H9 (cell line): ENCODE results near the gene HES6. TPM values are rescaled to one million over a fixed set of nuclear protein-coding genes. Genes with fewer than 3 reads are reported as not detected.
A peak's percentile ranks its signal among the peaks of the same experiment; 100 is the strongest.

Source experiments
- DNase-seq: peaks from one replicate; pipeline ENCODE4 v3.0.0-alpha.2; 2017
- H2AFZ ChIP-seq: one replicate; pipeline ENCODE4 v1.6.1; 2013; ENCODE audit warnings: mild to moderate bottlenecking, low read length, control low read depth, moderate library complexity
- H2AK5ac ChIP-seq: 2 replicates; pipeline ENCODE4 v1.6.1; 2013; ENCODE audit warnings: low read length, control low read depth, mixed read lengths; ENCODE audit not compliant: insufficient read length
- H2BK120ac ChIP-seq: one replicate; pipeline ENCODE4 v1.6.1; 2013; ENCODE audit warnings: low read depth, mild to moderate bottlenecking, low read length, control low read depth, inconsistent platforms; ENCODE audit not compliant: poor library complexity, severe bottlenecking
- H2BK12ac ChIP-seq: 2 replicates; pipeline ENCODE4 v1.6.1; 2013; ENCODE audit warnings: low read length, control low read depth, mixed read lengths, low read depth; ENCODE audit not compliant: insufficient read length
- H2BK15ac ChIP-seq: 2 replicates; pipeline ENCODE4 v1.6.1; 2013; ENCODE audit warnings: low read depth, low read length, control low read depth
- H2BK20ac ChIP-seq: one replicate; pipeline ENCODE4 v1.6.1; 2013; ENCODE audit warnings: low read depth, mild to moderate bottlenecking, low read length, control low read depth, inconsistent platforms; ENCODE audit not compliant: poor library complexity, severe bottlenecking
- H2BK5ac ChIP-seq: 2 replicates; pipeline ENCODE4 v1.6.1; 2013; ENCODE audit warnings: low read length, control low read depth, mixed read lengths; ENCODE audit not compliant: insufficient read length
- H3K14ac ChIP-seq: 2 replicates; pipeline ENCODE4 v1.6.1; 2013; ENCODE audit warnings: low read length, control low read depth; ENCODE audit not compliant: insufficient read depth
- H3K18ac ChIP-seq: 2 replicates; pipeline ENCODE4 v1.6.1; 2013; ENCODE audit warnings: low read depth, mild to moderate bottlenecking, mixed read lengths, low read length, control low read depth; ENCODE audit not compliant: insufficient read length
- H3K23ac ChIP-seq: 2 replicates; pipeline ENCODE4 v1.6.1; 2013; ENCODE audit warnings: low read length, control low read depth, mixed read lengths, low read depth; ENCODE audit not compliant: insufficient read length
- H3K23me2 ChIP-seq: 2 replicates; pipeline ENCODE4 v1.6.1; 2013; ENCODE audit warnings: low read depth, mild to moderate bottlenecking, mixed read lengths, low read length, control low read depth; ENCODE audit not compliant: insufficient read length, poor library complexity, severe bottlenecking
- H3K27ac ChIP-seq: 2 replicates; pipeline ENCODE4 v1.5.1; 2013; ENCODE audit warnings: low read length, control low read depth, mixed read lengths, low read depth; ENCODE audit not compliant: insufficient read length
- H3K27me3 ChIP-seq: 2 replicates; pipeline ENCODE4 v1.6.1; 2013; ENCODE audit warnings: low read length, control low read depth, inconsistent platforms; ENCODE audit not compliant: insufficient read depth
- H3K4ac ChIP-seq: 2 replicates; pipeline ENCODE4 v1.6.1; 2013; ENCODE audit warnings: low read depth, mild to moderate bottlenecking, control low read depth, inconsistent platforms, low read length, moderate library complexity
- H3K4me1 ChIP-seq: 2 replicates; pipeline ENCODE4 v1.6.1; 2013; ENCODE audit warnings: low read length, control low read depth, inconsistent platforms; ENCODE audit not compliant: insufficient read depth
- H3K4me2 ChIP-seq: 2 replicates; pipeline ENCODE4 v1.6.1; 2013; ENCODE audit warnings: low read length, control low read depth, mixed read lengths; ENCODE audit not compliant: insufficient read length, insufficient read depth
- H3K56ac ChIP-seq: 2 replicates; pipeline ENCODE4 v1.6.1; 2013; ENCODE audit warnings: low read depth, mild to moderate bottlenecking, mixed read lengths, low read length, control low read depth; ENCODE audit not compliant: insufficient read length
- H3K79me1 ChIP-seq: 2 replicates; pipeline ENCODE4 v1.6.1; 2013; ENCODE audit warnings: low read depth, mild to moderate bottlenecking, moderate library complexity, low read length, control low read depth, inconsistent platforms; ENCODE audit not compliant: insufficient read depth, poor library complexity, severe bottlenecking
- H3K79me2 ChIP-seq: 2 replicates; pipeline ENCODE4 v1.6.1; 2013; ENCODE audit warnings: low read length, control low read depth, inconsistent platforms; ENCODE audit not compliant: insufficient read depth
- H3K9ac ChIP-seq: 2 replicates; pipeline ENCODE4 v1.6.1; 2013; ENCODE audit warnings: low read length, control low read depth, mixed read lengths; ENCODE audit not compliant: insufficient read length; ENCODE audit errors: extremely low read depth
- H3K9me3 ChIP-seq: one replicate; pipeline ENCODE4 v1.6.1; 2013; ENCODE audit warnings: low read depth, low read length, inconsistent platforms; ENCODE audit not compliant: control insufficient read depth
- H3T11ph ChIP-seq: one replicate; pipeline ENCODE4 v1.6.1; 2013; ENCODE audit warnings: mild to moderate bottlenecking, low read length, control low read depth, inconsistent platforms
- H4K20me1 ChIP-seq: one replicate; pipeline ENCODE4 v1.6.1; 2013; ENCODE audit not compliant: control insufficient read depth, insufficient read length, insufficient read depth
- H4K5ac ChIP-seq: 2 replicates; pipeline ENCODE4 v1.6.1; 2013; ENCODE audit warnings: low read depth, mild to moderate bottlenecking, mixed read lengths, low read length, control low read depth; ENCODE audit not compliant: insufficient read length
- H4K8ac ChIP-seq: replicated peaks from 2 replicates; pipeline ENCODE4 v1.6.1; 2013; ENCODE audit warnings: low read length, control low read depth, mixed read lengths, low read depth; ENCODE audit not compliant: insufficient read length
- H4K91ac ChIP-seq: 2 replicates; pipeline ENCODE4 v1.6.1; 2013; ENCODE audit warnings: low read depth, mild to moderate bottlenecking, moderate library complexity, mixed read lengths, low read length, control low read depth; ENCODE audit not compliant: insufficient read length
- H3K27ac Mint-ChIP-seq, 3 experiments: 2 replicates in 2 of 3; 3 replicates in 1 of 3; pipeline ENCODE4 v1.8.0; 2020 to 2021; ENCODE audit warnings: mixed read lengths in 3 of 3, mild to moderate bottlenecking in 1 of 3, moderate library complexity in 1 of 3
- H3K27me3 Mint-ChIP-seq: 2 replicates; pipeline ENCODE4 v1.8.0; 2021; ENCODE audit warnings: low read depth, mild to moderate bottlenecking, moderate library complexity, mixed read lengths
- H3K36me3 Mint-ChIP-seq, 3 experiments: 2 replicates in 2 of 3; 3 replicates in 1 of 3; pipeline ENCODE4 v1.8.0; 2020 to 2021; ENCODE audit warnings: low read depth in 3 of 3, mixed read lengths in 3 of 3; ENCODE audit not compliant: insufficient read depth in 1 of 3
- H3K4me1 Mint-ChIP-seq, 2 experiments: 2 replicates each; pipeline ENCODE4 v1.8.0; 2020; ENCODE audit warnings: mixed read lengths in 2 of 2
- H3K4me3 Mint-ChIP-seq, 2 experiments: 2 replicates in 1 of 2; 3 replicates in 1 of 2; pipeline ENCODE4 v1.8.0; 2020 to 2021; ENCODE audit warnings: mild to moderate bottlenecking in 2 of 2, mixed read lengths in 2 of 2, moderate library complexity in 1 of 2
- H3K9me3 Mint-ChIP-seq, 2 experiments: 2 replicates in 1 of 2; 3 replicates in 1 of 2; pipeline ENCODE4 v1.8.0; 2020; ENCODE audit warnings: mild to moderate bottlenecking in 2 of 2, mixed read lengths in 2 of 2, moderate library complexity in 1 of 2
- CTCF ChIP-seq: fragments of 200-600 bp; sonication (generic); conservative IDR thresholded peaks from 3 replicates; pipeline ENCODE4 v1.8.0; 2021; ENCODE audit warnings: antibody characterized with exemption, mild to moderate bottlenecking
- WGBS: extraction: QIAGEN DNeasy Blood & Tissue Kit; methylation state at CpG from one replicate; pipeline ENCODE4 v1.1.7; 2013; ENCODE audit warnings: missing lambda C conversion rate, low lambda C conversion rate, mixed read lengths; ENCODE audit not compliant: insufficient read length; ENCODE audit errors: extremely low coverage; 5-methylcytosine and 5-hydroxymethylcytosine counted together
- total RNA-seq: library from RNA; stranded (reverse); gene quantifications from 2 replicates; pipeline ENCODE4 v1.2.1, GENCODE V29; 2021

Gene HES6
- total RNA-seq, 1 experiment from 2014 or later, result 27.1 TPM

- Histone ChIP-seq H2AFZ (no peak within 1 kb of the TSS), H3K18ac (peak within 1 kb of the TSS; percentile 71), H3K4ac (no peak within 1 kb of the TSS), H3K27ac (no peak within 1 kb of the TSS), H2BK120ac (no peak within 1 kb of the TSS), H2BK15ac (no peak within 1 kb of the TSS), H3K27me3 (no peaks in the 10 kb centered on the region), H4K8ac (no peak within 1 kb of the TSS), H4K91ac (no peak within 1 kb of the TSS), H3K79me1 (peaks cover 16% of the 10 kb centered on the region), H3K4me1 (no peaks in the 10 kb centered on the region), H4K5ac (no peak within 1 kb of the TSS), H3K4me2 (peak within 1 kb of the TSS; percentile 82), H3K56ac (no peak within 1 kb of the TSS), H3K9ac (peak within 1 kb of the TSS; percentile 66), H2AK5ac (no peak within 1 kb of the TSS), H3K9me3 (no peaks in the 10 kb centered on the region), H3K23me2 (peaks cover 8% of the 10 kb centered on the region), H2BK20ac (no peak within 1 kb of the TSS), H3K14ac (peak within 1 kb of the TSS; percentile 84), H2BK5ac (no peak within 1 kb of the TSS), H4K20me1 (no peaks in the 10 kb centered on the region), H3T11ph (no peak within 1 kb of the TSS), H2BK12ac (no peak within 1 kb of the TSS), H3K79me2 (peaks cover 24% of the 10 kb centered on the region; the same call in 1 of the 2 replicates), H3K23ac (no peak within 1 kb of the TSS)
- peak within 1 kb of the TSS; percentile 52 to 95 (median 90); a peak in 4 of 7 replicates for H3K27ac Mint-ChIP-seq
- TF ChIP-seq CTCF, result no peak
- H3K27me3 Mint-ChIP-seq, result peaks cover 11% of the 10 kb centered on the region
- DNase-seq, result peak; percentile 88
- peak within 1 kb of the TSS; percentile 84 to 90 for H3K4me3 Mint-ChIP-seq
- H3K9me3 Mint-ChIP-seq, result peaks cover 8 to 12% of the 10 kb centered on the region in 2 experiments; a peak in 4 of 5 replicates
- H3K4me1 Mint-ChIP-seq, result peaks cover 7 to 11% of the 10 kb centered on the region in 2 experiments
- WGBS, result no CpG with 5 or more reads among the region's 126 CpGs
- H3K36me3 Mint-ChIP-seq, result peaks cover 3 to 10% (median 8%) of the 10 kb centered on the region in 3 experiments; a peak in 6 of 7 replicates
Measured at GRCh38 chr2:238203094-238203972, 36.5 kb downstream of the HES6 start, which contains the start of gene ILKAP. Gene ILKAP, minus strand, starts transcription at chr2:238203695. Its CDS starts 142 bp downstream, at chr2:238203553.
